ENCODE results near the gene SECTM1.

Gene SECTM1

GRCh38 chr17:82281502-82282238, 51.9 kb downstream of the SECTM1 start:
- ChIA-PET POLR2A (interaction anchor here (2.9 to 3.9 kb wide), 2 partner anchors 8 to 11 kb away, joined by 18 to 29 read pairs; partner anchors contain the start of gene CSNK1D), CTCF (no interaction called here)
- DNase-seq (ENCODE audit: extremely low spot score) = no peak
- TF ChIP-seq NFRKB (IDR thresholded peaks at IDR 0.05) (no peak), SUZ12 (IDR thresholded peaks at IDR 0.05) (no peak), TARDBP (IDR thresholded peaks at IDR 0.05) (no peak), HDGF (IDR thresholded peaks at IDR 0.05; ENCODE audit: borderline replicate concordance) (no peak), SP1 (IDR thresholded peaks at IDR 0.05) (no peak), ELF4 (IDR thresholded peaks at IDR 0.05) (no peak), FOXK2 (IDR thresholded peaks at IDR 0.05) (no peak), FOXA1 (IDR thresholded peaks at IDR 0.05) (no peak), FOXM1 (IDR thresholded peaks at IDR 0.05; ENCODE audit: borderline replicate concordance) (no peak), PKNOX1 (IDR thresholded peaks at IDR 0.05) (no peak), CTBP1 (IDR thresholded peaks at IDR 0.05; ENCODE audit: borderline replicate concordance) (no peak), ZNF384 (IDR thresholded peaks at IDR 0.05) (no peak), LEF1 (IDR thresholded peaks at IDR 0.05; ENCODE audit: borderline replicate concordance) (no peak), L3MBTL2 (conservative IDR thresholded peaks at IDR 0.05) (no peak), BHLHE40 (IDR thresholded peaks at IDR 0.05; ENCODE audit: borderline replicate concordance) (no peak), ARNT (IDR thresholded peaks at IDR 0.05) (no peak)

- TF ChIP-seq SUZ12 (IDR thresholded peaks at IDR 0.05) = no peak
These were observed 52.5 kb downstream of the SECTM1 start for GRCh38 chr17:82281076-82281475.

GRCh38 chr17:82280537-82280936, 53.0 kb downstream of the SECTM1 start:
- CTCF ChIA-PET = no interaction called here
- no peak for DNase-seq (ENCODE audit: extremely low spot score)
- POLR2A ChIA-PET = interaction anchor here (1.4 kb wide), 2 partner anchors 12 to 16 kb away, joined by 4 to 10 read pairs; no protein-coding TSS in a partner anchor
- no peak for TF ChIP-seq ZNF384 (IDR thresholded peaks at IDR 0.05)
- TF ChIP-seq ELF4 (IDR thresholded peaks at IDR 0.05) = no peak
- TF ChIP-seq CTBP1 (IDR thresholded peaks at IDR 0.05; ENCODE audit: borderline replicate concordance) = no peak
- no peak for TF ChIP-seq BHLHE40 (IDR thresholded peaks at IDR 0.05; ENCODE audit: borderline replicate concordance)
- no peak for TF ChIP-seq SP1 (IDR thresholded peaks at IDR 0.05)
- TF ChIP-seq FOXA1 (IDR thresholded peaks at IDR 0.05) = no peak
- TF ChIP-seq PKNOX1 (IDR thresholded peaks at IDR 0.05) = no peak
- TF ChIP-seq SUZ12 (IDR thresholded peaks at IDR 0.05) = no peak
- no peak for TF ChIP-seq L3MBTL2 (conservative IDR thresholded peaks at IDR 0.05)
- no peak for TF ChIP-seq HDGF (IDR thresholded peaks at IDR 0.05; ENCODE audit: borderline replicate concordance)
- no peak for TF ChIP-seq NFRKB (IDR thresholded peaks at IDR 0.05)
- TF ChIP-seq LEF1 (IDR thresholded peaks at IDR 0.05; ENCODE audit: borderline replicate concordance) = no peak
- TF ChIP-seq FOXK2 (IDR thresholded peaks at IDR 0.05) = no peak
- TF ChIP-seq TARDBP (IDR thresholded peaks at IDR 0.05) = no peak
- no peak for TF ChIP-seq ARNT (IDR thresholded peaks at IDR 0.05)

More at GRCh38 chr17:82281076-82281475, 52.5 kb downstream of the SECTM1 start:
- ChIA-PET CTCF (no interaction called here), POLR2A (interaction anchor here (1.4 to 3.9 kb wide), 3 partner anchors 11 to 15 kb away, joined by 4 to 29 read pairs (median 10); no protein-coding TSS in a partner anchor)
- no peak for DNase-seq (ENCODE audit: extremely low spot score)

- no peak for TF ChIP-seq BHLHE40 (IDR thresholded peaks at IDR 0.05; ENCODE audit: borderline replicate concordance)
- no peak for TF ChIP-seq L3MBTL2 (conservative IDR thresholded peaks at IDR 0.05)
- TF ChIP-seq FOXK2 (IDR thresholded peaks at IDR 0.05) = no peak
- TF ChIP-seq ZNF384 (IDR thresholded peaks at IDR 0.05) = no peak
- TF ChIP-seq FOXA1 (IDR thresholded peaks at IDR 0.05) = no peak
- no peak for TF ChIP-seq LEF1 (IDR thresholded peaks at IDR 0.05; ENCODE audit: borderline replicate concordance)
- TF ChIP-seq SUZ12 (IDR thresholded peaks at IDR 0.05) = no peak
- TF ChIP-seq FOXM1 (IDR thresholded peaks at IDR 0.05; ENCODE audit: borderline replicate concordance) = no peak
- no peak for TF ChIP-seq ARNT (IDR thresholded peaks at IDR 0.05)
- TF ChIP-seq PKNOX1 (IDR thresholded peaks at IDR 0.05) = no peak
- TF ChIP-seq CTBP1 (IDR thresholded peaks at IDR 0.05; ENCODE audit: borderline replicate concordance) = no peak
- no peak for TF ChIP-seq TARDBP (IDR thresholded peaks at IDR 0.05)
- TF ChIP-seq ELF4 (IDR thresholded peaks at IDR 0.05) = no peak
- TF ChIP-seq SP1 (IDR thresholded peaks at IDR 0.05) = no peak
- no peak for TF ChIP-seq NFRKB (IDR thresholded peaks at IDR 0.05)
- no peak for TF ChIP-seq HDGF (IDR thresholded peaks at IDR 0.05; ENCODE audit: borderline replicate concordance)
- ChIA-PET POLR2A (no interaction called here), CTCF (no interaction called here)
- DNase-seq (ENCODE audit: extremely low spot score) = no peak
These were observed 54.7 kb downstream of the SECTM1 start for GRCh38 chr17:82278786-82279391.

- DNase-seq (ENCODE audit: extremely low spot score) = no peak
- POLR2A ChIA-PET = no interaction called here
- no peak for TF ChIP-seq FOXK2 (IDR thresholded peaks at IDR 0.05)
- no peak for TF ChIP-seq FOXM1 (IDR thresholded peaks at IDR 0.05; ENCODE audit: borderline replicate concordance)
- TF ChIP-seq TARDBP (IDR thresholded peaks at IDR 0.05) = no peak
- no peak for TF ChIP-seq CTBP1 (IDR thresholded peaks at IDR 0.05; ENCODE audit: borderline replicate concordance)
- TF ChIP-seq ZNF384 (IDR thresholded peaks at IDR 0.05) = no peak
- CTCF ChIA-PET = no interaction called here
These were observed 55.3 kb downstream of the SECTM1 start for GRCh38 chr17:82278308-82278707.

GRCh38 chr17:82277851-82278250, 55.7 kb downstream of the SECTM1 start:
- DNase-seq (ENCODE audit: extremely low spot score) = no peak
- no peak for TF ChIP-seq FOXM1 (IDR thresholded peaks at IDR 0.05; ENCODE audit: borderline replicate concordance)
- ChIA-PET CTCF (no interaction called here), POLR2A (no interaction called here)

All from HEK293T (cell line).